DND-41 (cell line): ENCODE data around the gene HACL1.
A peak's percentile ranks its signal among the peaks of the same experiment; 100 is the strongest.

Experiments
- ATAC-seq: fragments of 200-7000 bp; cut with Tn5 transposase; 3 replicates; pipeline ENCODE4 v1.9.1; 2021; ENCODE audit warnings: low read depth; ENCODE audit not compliant: insufficient read depth
- DNase-seq: peaks from one replicate; pipeline ENCODE4 v3.0.0-alpha.2; 2020
- H2AFZ ChIP-seq: 2 replicates; pipeline ENCODE4 v1.6.0; 2012; ENCODE audit warnings: low read depth, low read length
- H3K27ac ChIP-seq: 2 replicates; pipeline ENCODE4 v1.5.1; 2012; ENCODE audit warnings: low read length, inconsistent platforms
- H3K27me3 ChIP-seq: fragments of 200-600 bp; sonication (generic); 2 replicates; pipeline ENCODE4 v1.6.0; 2012; ENCODE audit warnings: low read length, mild to moderate bottlenecking, inconsistent platforms; ENCODE audit not compliant: insufficient read depth, poor library complexity
- H3K36me3 ChIP-seq: 2 replicates; pipeline ENCODE4 v1.5.1; 2012; ENCODE audit warnings: low read length, inconsistent platforms; ENCODE audit not compliant: insufficient read depth
- H3K4me1 ChIP-seq: 2 replicates; pipeline ENCODE4 v1.5.1; 2012; ENCODE audit warnings: mild to moderate bottlenecking, low read length; ENCODE audit not compliant: insufficient read depth
- H3K4me2 ChIP-seq: 2 replicates; pipeline ENCODE4 v1.6.0; 2012; ENCODE audit warnings: mild to moderate bottlenecking, moderate library complexity, low read length, inconsistent platforms; ENCODE audit not compliant: insufficient read depth
- H3K4me3 ChIP-seq, 2 experiments: fragments of 200-600 bp in 1 of 2; shearing (Covaris generic) in 1 of 2; 2 replicates each; pipeline ENCODE4 v1.5.1; 2012 to 2016; ENCODE audit warnings: inconsistent platforms in 2 of 2, low read length in 2 of 2, mild to moderate bottlenecking in 2 of 2, low read depth in 1 of 2, moderate library complexity in 1 of 2
- H3K79me2 ChIP-seq: 2 replicates; pipeline ENCODE4 v1.6.0; 2012; ENCODE audit warnings: low read length, inconsistent platforms; ENCODE audit not compliant: insufficient read depth
- H3K9ac ChIP-seq: 2 replicates; pipeline ENCODE4 v1.6.0; 2012; ENCODE audit warnings: low read depth, mild to moderate bottlenecking, inconsistent platforms, low read length, moderate library complexity
- H3K9me3 ChIP-seq: 2 replicates; pipeline ENCODE4 v1.5.1; 2012; ENCODE audit warnings: low read length, moderate library complexity, mild to moderate bottlenecking, inconsistent platforms; ENCODE audit not compliant: insufficient read depth, severe bottlenecking
- H4K20me1 ChIP-seq: 2 replicates; pipeline ENCODE4 v1.6.0; 2012; ENCODE audit warnings: low read length; ENCODE audit not compliant: insufficient read depth
- CTCF ChIP-seq: IDR thresholded peaks from 2 replicates; pipeline ENCODE4 v1.5.1; 2012; ENCODE audit warnings: borderline replicate concordance, low read length, moderate library complexity, mild to moderate bottlenecking; ENCODE audit not compliant: poor library complexity, severe bottlenecking; ENCODE audit errors: extremely low read depth
- EZH2 ChIP-seq: IDR thresholded peaks from 3 replicates; pipeline ENCODE4 v1.6.1; 2012; ENCODE audit warnings: borderline replicate concordance, low read depth, mild to moderate bottlenecking, moderate library complexity, low read length, inconsistent platforms; ENCODE audit not compliant: severe bottlenecking

The HACL1 gene

GRCh38 chr3:15637131-15637951 is 36.0 kb upstream of the HACL1 start:
- Histone ChIP-seq H2AFZ (no peak overlapping the region), H3K4me3 (peak overlapping the region in 1 of 2 experiments; percentile 23; a peak in 1 of 4 replicates), H3K4me2 (peak overlapping the region; percentile 51), H3K79me2 (no peaks in the 10 kb centered on the region), H3K36me3 (no peaks in the 10 kb centered on the region), H3K9me3 (no peaks in the 10 kb centered on the region), H4K20me1 (no peaks in the 10 kb centered on the region), H3K4me1 (peaks cover 48% of the 10 kb centered on the region), H3K9ac (peak overlapping the region; percentile 13), H3K27me3 (no peaks in the 10 kb centered on the region), H3K27ac (peak overlapping the region; percentile 80)
- DNase-seq = peak; percentile 68
- TF ChIP-seq EZH2 (no peak), CTCF (peak; percentile 34)
- peak; percentile 78 for ATAC-seq

GRCh38 chr3:15636028-15636709 is 34.8 kb upstream of the HACL1 start:
- Histone ChIP-seq H3K4me2 (peak overlapping the region; percentile 18; the same call in 1 of the 2 replicates), H4K20me1 (no peaks in the 10 kb centered on the region), H3K27me3 (no peaks in the 10 kb centered on the region), H3K79me2 (no peaks in the 10 kb centered on the region), H3K9me3 (no peaks in the 10 kb centered on the region), H3K27ac (peak overlapping the region; percentile 80), H3K9ac (peak overlapping the region; percentile 31; the same call in 1 of the 2 replicates), H3K4me3 (no peak overlapping the region), H2AFZ (no peak overlapping the region; the same call in 1 of the 2 replicates), H3K36me3 (no peaks in the 10 kb centered on the region), H3K4me1 (peaks cover 50% of the 10 kb centered on the region)
- ATAC-seq (peak; percentile 81), DNase-seq (peak; percentile 64)
- no peak for TF ChIP-seq CTCF
- no peak for TF ChIP-seq EZH2

- no peaks in the 10 kb centered on the region for H3K27me3 ChIP-seq
- H3K9ac ChIP-seq = no peak overlapping the region
- H3K79me2 ChIP-seq = no peaks in the 10 kb centered on the region
- no peak overlapping the region for H3K4me3 ChIP-seq
- peaks cover 59% of the 10 kb centered on the region for H3K4me1 ChIP-seq
- ATAC-seq (no peak), DNase-seq (no peak)
- H3K4me2 ChIP-seq = no peak overlapping the region
- no peaks in the 10 kb centered on the region for H4K20me1 ChIP-seq
- TF ChIP-seq CTCF (no peak), EZH2 (no peak)
- no peak overlapping the region for H2AFZ ChIP-seq
- no peaks in the 10 kb centered on the region for H3K36me3 ChIP-seq
- H3K9me3 ChIP-seq = no peaks in the 10 kb centered on the region
- H3K27ac ChIP-seq = no peak overlapping the region
Observed at GRCh38 chr3:15635121-15635661, 33.8 kb upstream of the HACL1 start.
